Fibroblast of skin of right biceps (primary cell): ENCODE results near the gene KCNH1.
"Not testable (repeated sequence)": the region's sequence is repeated elsewhere in the genome, so short reads cannot be mapped to it uniquely, and the experiment has no call there.

Source experiments
- DNase-seq: peaks from one replicate; pipeline ENCODE4 v3.0.0-alpha.2; 2013

KCNH1 gene

DNA sequence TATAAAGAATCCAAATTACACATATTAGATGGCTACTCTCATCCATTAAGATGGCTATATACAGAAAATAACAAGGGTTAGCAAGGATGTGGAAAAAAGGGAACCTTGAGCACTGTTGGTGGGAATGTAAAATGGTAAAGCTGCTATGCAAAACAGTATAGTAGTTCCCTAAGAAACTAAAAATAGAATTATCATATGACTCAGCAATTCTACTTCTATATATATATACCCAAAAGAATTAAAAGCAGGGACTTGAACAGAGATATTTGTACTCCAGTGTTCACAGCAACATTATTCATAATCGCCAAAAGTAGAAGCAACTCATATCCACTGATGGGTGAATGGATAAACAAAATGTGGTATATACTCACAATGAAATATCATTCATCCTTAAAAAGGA, 126.1 kb downstream of the KCNH1 start:
- DNase-seq: no peak

DNA sequence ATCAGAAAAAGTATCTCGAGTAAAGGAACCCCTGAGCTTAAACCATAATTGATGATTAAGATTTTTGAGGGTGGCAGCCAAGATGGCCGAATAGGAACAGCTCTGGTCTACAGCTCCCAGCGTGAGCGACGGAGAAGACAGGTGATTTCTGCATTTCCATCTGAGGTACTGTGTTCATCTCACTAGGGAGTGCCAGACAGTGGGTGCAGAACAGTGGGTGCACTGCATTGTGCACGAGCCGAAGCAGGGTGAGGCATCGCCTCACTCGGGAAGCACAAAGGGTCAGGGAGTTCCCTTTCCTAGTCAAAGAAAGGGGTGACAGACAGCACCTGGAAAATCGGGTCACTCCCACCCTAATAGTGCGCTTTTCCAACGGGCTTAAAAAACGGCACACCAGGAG, 138.0 kb downstream of the KCNH1 start:
- not testable (repeated sequence) for DNase-seq

GRCh38 chr1:210992837-210993236, 141.1 kb downstream of the KCNH1 start:
- DNase-seq: no peak

GRCh38 chr1:210989905-210990304, 144.0 kb downstream of the KCNH1 start:
- DNase-seq: no peak

DNA sequence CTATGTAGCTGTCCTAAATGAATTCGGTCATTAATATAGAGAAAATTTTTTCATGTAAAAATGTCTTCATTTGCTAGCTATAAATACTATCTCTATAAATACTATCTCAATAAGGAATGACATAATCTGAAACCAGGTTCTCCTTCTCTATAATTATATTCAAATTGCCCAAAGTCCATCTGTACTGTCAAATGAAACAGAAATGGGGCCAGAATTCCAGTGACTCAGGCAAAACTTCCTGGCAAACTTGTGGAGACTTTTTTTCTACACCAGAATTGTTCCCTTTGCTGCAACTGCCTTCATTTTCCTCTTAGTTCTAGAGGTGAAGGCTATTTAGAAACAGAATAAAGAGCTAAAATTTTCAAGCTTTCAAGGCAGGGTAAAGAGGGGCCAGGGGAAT, 152.5 kb downstream of the KCNH1 start:
- DNase-seq: no peak

DNA sequence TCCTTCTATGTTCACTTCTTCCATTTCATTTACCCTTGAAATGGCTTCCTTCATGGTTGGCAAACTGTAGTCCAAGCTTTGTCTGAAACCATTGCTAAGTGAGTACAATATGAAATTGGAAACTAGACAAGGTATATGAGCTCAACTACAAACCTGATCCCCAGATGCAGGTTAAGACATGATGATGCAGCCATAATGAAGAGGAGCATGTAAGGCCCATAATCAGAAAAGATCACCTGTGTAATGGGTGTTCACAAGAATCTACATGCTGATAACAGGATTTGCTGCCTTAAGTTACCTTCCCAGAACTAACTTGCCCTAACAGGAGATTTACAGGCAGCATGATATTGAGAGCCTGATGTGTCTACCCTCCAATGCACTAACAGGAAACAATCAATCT, 153.9 kb downstream of the KCNH1 start:
- DNase-seq: no peak

GRCh38 chr1:210978974-210979354, 155.0 kb downstream of the KCNH1 start:
- no peak for DNase-seq

DNA sequence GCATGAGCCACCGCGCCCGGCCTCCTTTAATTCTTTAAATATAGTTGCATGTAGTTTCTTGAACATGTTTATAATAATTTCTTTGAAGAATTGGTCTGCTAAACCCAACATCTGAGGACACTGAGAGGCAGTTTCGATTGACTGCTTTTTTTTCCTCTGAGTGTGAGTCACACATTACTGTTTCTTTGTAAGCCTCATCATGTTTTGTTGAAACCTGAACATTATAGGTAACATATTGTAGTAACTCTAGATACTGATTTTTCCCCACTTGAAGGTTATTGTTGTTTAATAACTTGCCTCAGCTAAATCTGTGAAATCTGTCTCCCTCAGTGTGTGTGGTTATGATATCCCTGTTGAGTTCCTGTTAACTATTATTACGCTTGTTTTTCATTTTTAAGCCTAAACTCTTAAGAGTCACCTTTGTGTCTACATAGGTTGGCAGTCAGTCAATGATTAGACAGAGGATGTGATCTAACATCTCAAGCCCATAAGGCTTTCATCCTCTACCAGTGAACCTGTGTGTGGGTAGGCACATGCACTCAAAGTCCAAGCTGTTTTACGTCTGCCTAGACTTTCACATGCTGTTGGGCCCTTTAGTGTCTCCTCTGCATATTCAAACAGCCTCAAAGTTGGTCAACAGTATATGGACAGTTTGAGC, 155.5 kb downstream of the KCNH1 start:
- no peak for DNase-seq

GRCh38 chr1:210951279-210951678, 182.7 kb downstream of the KCNH1 start:
- DNase-seq: no peak

DNA sequence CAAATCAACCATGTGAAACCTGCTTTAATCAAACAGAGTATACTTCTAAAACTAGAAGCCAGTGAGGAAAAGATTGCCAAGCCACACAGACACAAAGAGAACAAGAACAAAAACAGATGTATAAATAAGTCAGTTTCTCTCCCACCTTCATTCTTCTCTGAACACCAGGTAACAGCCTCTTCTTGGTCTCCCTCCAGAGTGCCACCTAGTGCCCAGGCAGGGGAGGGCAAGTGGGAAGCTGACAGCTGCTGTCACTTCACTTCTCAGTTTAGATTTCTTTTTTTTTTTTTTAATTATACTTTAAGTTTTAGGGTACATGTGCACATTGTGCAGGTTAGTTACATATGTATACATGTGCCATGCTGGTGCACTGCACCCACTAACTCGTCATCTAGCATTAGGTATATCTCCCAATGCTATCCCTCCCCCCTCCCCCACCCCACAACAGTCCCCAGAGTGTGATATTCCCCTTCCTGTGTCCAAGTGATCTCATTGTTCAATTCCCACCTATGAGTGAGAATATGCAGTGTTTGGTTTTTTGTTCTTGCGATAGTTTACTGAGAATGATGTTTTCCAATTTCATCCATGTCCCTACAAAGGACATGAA, 183.9 kb downstream of the KCNH1 start:
- peak; percentile 5 for DNase-seq

GRCh38 chr1:210949489-210949888, 184.5 kb downstream of the KCNH1 start:
- no peak for DNase-seq

- no peak for DNase-seq
Measured at GRCh38 chr1:210949039-210949438, 184.9 kb downstream of the KCNH1 start.

- DNase-seq: no peak
Measured at GRCh38 chr1:210944252-210944651, 189.7 kb downstream of the KCNH1 start.

DNA sequence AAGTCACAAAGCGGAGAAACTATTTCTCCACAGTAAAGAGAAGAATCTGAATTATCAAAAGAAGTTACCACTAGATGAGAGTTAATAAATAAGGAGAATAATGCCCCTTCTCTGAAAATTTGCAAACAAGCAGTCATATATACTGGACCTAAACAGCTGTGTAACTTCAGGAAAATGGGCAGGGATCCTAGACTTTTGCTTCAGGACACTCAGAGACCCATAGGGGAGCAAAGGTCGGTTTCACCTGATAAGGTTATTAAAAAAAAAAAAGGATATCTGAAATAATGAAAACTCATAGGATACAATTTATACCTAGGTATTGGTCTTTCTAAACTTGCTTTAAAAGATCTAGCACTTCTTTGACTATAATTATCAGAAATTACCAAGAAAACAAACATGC, 191.4 kb downstream of the KCNH1 start:
- no peak for DNase-seq

DNA sequence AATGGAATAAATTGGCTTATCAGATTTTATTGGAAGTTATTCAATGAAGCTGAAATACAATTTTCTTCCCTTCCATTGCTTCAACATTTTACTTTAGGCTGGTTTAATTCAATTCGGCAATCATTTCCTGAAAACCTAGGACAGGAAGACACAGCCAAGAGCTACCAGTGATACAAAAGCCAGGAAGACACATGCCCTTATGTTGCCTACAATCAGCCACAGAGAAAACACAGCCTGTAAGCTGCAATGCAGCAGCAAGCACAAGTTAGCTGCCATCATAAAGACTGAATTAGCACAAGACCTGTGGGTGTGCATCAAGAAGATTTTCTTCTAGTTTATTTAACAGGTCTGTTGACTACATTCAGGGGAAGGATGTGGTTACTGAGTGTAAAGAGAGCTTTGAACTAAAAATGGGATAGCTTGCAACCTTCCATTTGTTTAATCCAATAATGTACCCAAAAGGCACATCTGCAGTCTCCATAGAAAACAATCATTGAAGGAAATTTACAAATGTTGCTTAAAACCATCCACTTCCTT, 193.8 kb downstream of the KCNH1 start:
- no peak for DNase-seq

DNA sequence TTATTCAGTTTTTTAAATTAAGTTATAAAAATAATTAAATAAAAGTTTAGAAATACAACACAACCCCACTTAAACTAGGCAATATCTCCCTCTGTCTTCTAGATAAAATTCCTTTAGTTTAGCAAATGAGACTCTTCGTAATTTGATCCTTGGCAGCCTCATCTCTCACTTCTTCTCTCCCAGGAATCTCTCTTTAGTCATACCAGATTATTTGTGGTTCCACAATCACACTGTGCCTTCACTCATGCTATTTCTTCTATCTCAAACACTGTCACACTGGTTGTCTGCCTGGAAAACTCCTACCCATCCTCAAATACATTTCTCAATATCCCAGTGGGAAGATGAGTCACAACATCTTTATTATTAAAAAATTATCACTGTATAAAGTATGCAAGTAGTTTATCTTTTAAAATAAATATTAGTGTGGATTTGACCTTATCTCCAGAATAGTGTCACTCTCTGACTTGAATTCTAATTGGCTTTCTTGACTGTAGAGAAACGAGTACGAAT, 195.5 kb downstream of the KCNH1 start:
- peak; percentile 2 for DNase-seq

DNA sequence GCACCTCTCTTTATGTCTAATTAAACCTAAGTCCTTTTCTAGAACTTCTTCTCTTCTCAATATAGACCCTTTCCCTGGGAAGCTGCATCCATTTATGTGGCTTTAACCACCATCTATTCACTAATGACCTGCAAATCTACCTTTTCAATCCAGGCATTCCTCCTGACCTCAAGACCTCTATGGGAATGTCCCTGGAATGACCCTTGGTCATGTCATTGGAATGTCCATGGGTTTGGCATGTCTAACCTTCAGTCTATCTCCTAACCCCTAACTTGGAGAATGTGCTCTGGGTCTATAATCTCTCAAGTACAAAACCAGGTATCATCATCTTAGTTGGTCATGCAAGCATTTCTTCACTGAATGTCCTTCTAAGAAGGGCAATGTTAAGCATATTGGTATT, 196.1 kb downstream of the KCNH1 start:
- no peak for DNase-seq

GRCh38 chr1:210935905-210936304, 198.0 kb downstream of the KCNH1 start:
- DNase-seq: no peak

DNA sequence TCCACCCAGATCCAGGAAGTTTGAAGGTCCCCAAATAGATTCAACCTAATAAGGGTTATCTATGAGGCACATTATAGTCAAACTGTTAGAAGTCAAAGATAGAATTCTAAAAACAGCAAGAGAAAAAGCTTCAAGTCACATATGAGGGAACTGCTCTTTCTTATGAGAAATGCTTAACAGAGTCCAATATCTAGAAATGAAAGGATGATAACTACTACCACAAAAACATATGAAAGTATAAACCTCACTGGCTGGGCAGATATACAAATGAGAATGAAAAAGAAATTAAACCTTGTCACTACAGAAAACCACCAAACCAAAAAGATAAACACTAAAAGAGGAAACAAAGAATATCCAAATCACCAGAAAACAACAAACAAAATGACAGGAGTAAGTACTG, 201.8 kb downstream of the KCNH1 start:
- no peak for DNase-seq

GRCh38 chr1:210922666-210923065, 211.3 kb downstream of the KCNH1 start:
- no peak for DNase-seq

DNA sequence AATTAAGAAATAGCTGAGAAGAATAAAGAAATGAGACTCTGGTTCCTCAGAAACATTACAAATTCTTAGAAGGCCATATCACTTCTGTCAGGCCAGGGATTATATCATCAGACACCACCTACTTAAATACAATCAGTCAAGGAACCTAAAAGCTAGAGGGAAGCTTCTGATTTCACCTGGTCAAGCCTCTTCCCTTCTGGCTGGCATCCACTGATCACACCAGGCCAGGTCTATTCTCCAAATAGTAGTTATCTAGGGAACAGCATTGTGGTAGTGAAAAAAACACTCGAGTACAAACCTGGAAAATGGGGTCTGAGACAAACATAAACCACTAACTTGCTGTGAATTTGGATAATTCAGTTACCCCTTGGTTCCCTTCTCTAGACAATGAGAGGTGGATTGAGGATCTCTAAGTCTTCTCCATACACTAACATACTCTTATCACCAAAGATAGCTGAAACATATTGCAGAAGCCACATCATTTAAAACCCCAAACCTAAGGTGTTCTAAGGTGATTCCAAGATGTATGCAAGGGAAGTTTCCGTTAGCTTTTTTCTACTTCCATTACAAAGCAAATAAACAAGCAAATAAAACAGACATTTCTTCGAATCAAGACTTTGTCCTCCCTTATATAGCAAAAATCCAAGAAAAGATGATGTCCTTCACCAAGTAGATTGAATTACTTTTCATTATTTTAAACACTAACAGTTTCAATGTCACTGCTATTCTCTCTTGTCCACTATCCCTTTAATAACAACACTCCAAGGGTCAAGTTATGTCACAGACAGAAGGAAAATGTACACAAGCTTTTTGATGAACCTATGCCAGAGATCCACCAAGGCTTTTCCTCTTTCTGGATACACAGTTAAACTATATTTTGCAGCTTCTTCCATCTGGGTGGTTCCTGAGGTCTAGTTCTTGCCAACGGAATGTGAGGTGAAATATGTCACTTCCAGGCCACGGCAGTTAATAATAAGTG, 212.9 kb downstream of the KCNH1 start:
- no peak for DNase-seq

GRCh38 chr1:210920258-210920657, 213.7 kb downstream of the KCNH1 start:
- no peak for DNase-seq

DNA sequence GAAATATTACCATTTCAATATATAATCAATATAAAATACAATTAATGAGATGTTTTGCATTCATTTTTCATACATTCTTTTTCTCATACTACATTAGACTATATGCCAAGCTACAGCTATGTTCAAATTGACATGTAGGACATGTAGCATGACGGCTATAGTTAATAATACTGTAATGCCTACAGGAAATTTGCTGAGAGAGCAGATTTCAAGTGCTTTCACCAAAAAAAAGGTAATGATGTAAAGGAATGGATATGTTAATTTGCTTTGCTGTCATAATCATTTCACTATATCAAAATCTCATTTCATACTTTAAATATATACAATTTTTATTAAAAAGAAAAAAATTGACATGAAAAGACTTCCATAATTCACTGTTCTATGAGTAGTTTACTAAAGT, 215.1 kb downstream of the KCNH1 start:
- no peak for DNase-seq
